LNCaP clone FGC (cell line): ENCODE results near the gene TRAF2.
"Not testable (repeated sequence)": the region's sequence is repeated elsewhere in the genome, so short reads cannot be mapped to it uniquely, and the experiment has no call there.

Experiments
- DNase-seq: peaks from one replicate; pipeline ENCODE4 v3.0.0-alpha.2; 2011; ENCODE audit warnings: low read depth
- H3K4me3 ChIP-seq: 2 replicates; pipeline ENCODE4 v1.5.1; 2011; ENCODE audit warnings: mild to moderate bottlenecking, low read depth, low read length, control low read depth
- CTCF ChIP-seq: IDR thresholded peaks from 2 replicates; pipeline ENCODE4 v1.5.1; 2012; ENCODE audit warnings: mild to moderate bottlenecking; ENCODE audit not compliant: control insufficient read depth, insufficient read depth; ENCODE audit errors: extremely low read depth

TRAF2 gene

GRCh38 chr9:136882109-136882946 is 4.0 kb upstream of the TRAF2 start:
- DNase-seq: no peak
- H3K4me3 ChIP-seq: no peak overlapping the region
- TF ChIP-seq CTCF: no peak

GRCh38 chr9:136882947-136883283 is 3.4 kb upstream of the TRAF2 start:
- not testable (repeated sequence) for DNase-seq, H3K4me3 ChIP-seq

- not testable (repeated sequence) for DNase-seq
Observed at GRCh38 chr9:136883670-136884069, 2.6 kb upstream of the TRAF2 start.

GRCh38 chr9:136886610-136887597 is 588 bp downstream of the TRAF2 start:
- DNase-seq: no peak
- TF ChIP-seq CTCF: 0 out of 2 replicates have a peak, but pooled peaks have one; percentile 0
- H3K4me3 ChIP-seq: peak overlapping the region; percentile 80

More at GRCh38 chr9:136883670-136884069, 2.6 kb upstream of the TRAF2 start:
- H3K4me3 ChIP-seq: not testable (repeated sequence)

- DNase-seq: no peak
- no peak overlapping the region for H3K4me3 ChIP-seq
- TF ChIP-seq CTCF: no peak
Observed at GRCh38 chr9:136888454-136888853, 2.1 kb downstream of the TRAF2 start.

- no peak for TF ChIP-seq CTCF
- H3K4me3 ChIP-seq: no peak overlapping the region
- no peak for DNase-seq
Observed at GRCh38 chr9:136889858-136890257, 3.5 kb downstream of the TRAF2 start.

- no peak overlapping the region for H3K4me3 ChIP-seq
- TF ChIP-seq CTCF: no peak
- DNase-seq: no peak
Observed at GRCh38 chr9:136890661-136891060, 4.3 kb downstream of the TRAF2 start.
